Measurements from ENCODE around the gene UBTD2.

- TF ChIP-seq POLR2A (IDR thresholded peaks at IDR 0.05), result no peak
- TF ChIP-seq, protein P1, sequence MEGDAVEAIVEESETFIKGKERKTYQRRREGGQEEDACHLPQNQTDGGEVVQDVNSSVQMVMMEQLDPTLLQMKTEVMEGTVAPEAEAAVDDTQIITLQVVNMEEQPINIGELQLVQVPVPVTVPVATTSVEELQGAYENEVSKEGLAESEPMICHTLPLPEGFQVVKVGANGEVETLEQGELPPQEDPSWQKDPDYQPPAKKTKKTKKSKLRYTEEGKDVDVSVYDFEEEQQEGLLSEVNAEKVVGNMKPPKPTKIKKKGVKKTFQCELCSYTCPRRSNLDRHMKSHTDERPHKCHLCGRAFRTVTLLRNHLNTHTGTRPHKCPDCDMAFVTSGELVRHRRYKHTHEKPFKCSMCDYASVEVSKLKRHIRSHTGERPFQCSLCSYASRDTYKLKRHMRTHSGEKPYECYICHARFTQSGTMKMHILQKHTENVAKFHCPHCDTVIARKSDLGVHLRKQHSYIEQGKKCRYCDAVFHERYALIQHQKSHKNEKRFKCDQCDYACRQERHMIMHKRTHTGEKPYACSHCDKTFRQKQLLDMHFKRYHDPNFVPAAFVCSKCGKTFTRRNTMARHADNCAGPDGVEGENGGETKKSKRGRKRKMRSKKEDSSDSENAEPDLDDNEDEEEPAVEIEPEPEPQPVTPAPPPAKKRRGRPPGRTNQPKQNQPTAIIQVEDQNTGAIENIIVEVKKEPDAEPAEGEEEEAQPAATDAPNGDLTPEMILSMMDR (IDR thresholded peaks at IDR 0.05), result no peak
Measured at GRCh38 chr5:172299916-172300439, 16.4 kb upstream of the UBTD2 start.

Data from heart left ventricle (tissue), 13 donors.